Ascending aorta (tissue), 2 donors: ENCODE results near the gene CEBPZOS. TPM values are rescaled to one million over a fixed set of nuclear protein-coding genes. Genes with fewer than 3 reads are reported as not detected.
A peak's percentile ranks its signal among the peaks of the same experiment; 100 is the strongest.

Experiments used
- DNase-seq, 2 donors: peaks; one replicate each; pipeline ENCODE4 v3.0.0-alpha.2; 2019; ENCODE audit warnings: low spot score in 2 of 2
- H3K27ac ChIP-seq, 2 donors: fragments of 200-600 bp; sonication (generic); one replicate each; pipeline ENCODE4 v1.5.1; 2016 to 2017; ENCODE audit warnings: mild to moderate bottlenecking in 1 of 2
- H3K27me3 ChIP-seq: fragments of 200-600 bp; sonication (generic); one replicate; pipeline ENCODE4 v1.5.1; 2017
- H3K36me3 ChIP-seq, 2 donors: fragments of 200-600 bp; sonication (generic); one replicate each; pipeline ENCODE4 v1.5.1; 2016
- H3K4me1 ChIP-seq, 2 donors: fragments of 200-600 bp; sonication (generic); one replicate each; pipeline ENCODE4 v1.5.1; 2016 to 2017; ENCODE audit warnings: mild to moderate bottlenecking in 1 of 2
- H3K4me3 ChIP-seq, 2 donors: fragments of 200-600 bp; sonication (generic); one replicate each; pipeline ENCODE4 v1.5.1; 2016 to 2017; ENCODE audit warnings: mild to moderate bottlenecking in 1 of 2
- H3K9me3 ChIP-seq, 2 donors: fragments of 200-600 bp; sonication (generic); one replicate each; pipeline ENCODE4 v1.5.1; 2016
- CTCF ChIP-seq, 3 experiments: fragments of 200-600 bp in 2 of 3; fragments of 450-650 bp in 1 of 3; sonication (generic) in 2 of 3; IDR thresholded peaks; one replicate each; pipeline ENCODE4 v1.5.1; 2016 to 2019; ENCODE audit warnings: antibody characterized with exemption in 3 of 3, mild to moderate bottlenecking in 1 of 3, moderate library complexity in 1 of 3
- intact Hi-C: fragments of 100-400 bp; cut with DNase I; formaldehyde crosslinking; loops from one replicate; pipeline ENCODE4 v1.15.1; 2023
- total RNA-seq: library from RNA; depleted of rRNA; stranded (reverse); fragments of >200 nt; gene quantifications from one replicate; pipeline ENCODE4 v1.1.0, GENCODE V29; 2016

Gene CEBPZOS
- total RNA-seq, 1 donor from 2014 or later = 2.9 TPM

- peak in 1 of 2 donors; percentile 80 for DNase-seq
- Histone ChIP-seq H3K27ac (peak overlapping the region; percentile 77 to 85), H3K36me3 (peaks cover 0 to 6% of the 10 kb centered on the region in 2 donors), H3K4me3 (peak overlapping the region; percentile 86 to 98), H3K4me1 (peaks cover 6 to 16% of the 10 kb centered on the region in 2 donors), H3K9me3 (no peaks in the 10 kb centered on the region), H3K27me3 (no peaks in the 10 kb centered on the region)
- no peak for TF ChIP-seq CTCF (IDR thresholded peaks at IDR 0.05)
- intact Hi-C loops = loop anchor here (2.0 to 5.0 kb wide), 2 partner anchors 41 to 171 kb away; partner anchors contain the start of gene CEBPZOS
Observed at GRCh38 chr2:37156071-37156856, 40.0 kb upstream of the CEBPZOS start.

GRCh38 chr2:37156857-37157714 lies 39.2 kb upstream of the CEBPZOS start, which contains the start of gene EIF2AK2:
Gene EIF2AK2 (minus strand): TSS chr2:37156980. CDS start chr2:37147806, 9,174 bp downstream.
- intact Hi-C loops = loop anchor here (2.0 to 5.0 kb wide), 2 partner anchors 40 to 170 kb away; partner anchors contain the start of gene CEBPZOS
- Histone ChIP-seq H3K27ac (peak within 1 kb of the TSS; percentile 77 to 85), H3K4me3 (peak within 1 kb of the TSS; percentile 86 to 98), H3K36me3 (peaks cover 0 to 4% of the 10 kb centered on the region in 2 donors), H3K4me1 (peaks cover 6 to 16% of the 10 kb centered on the region in 2 donors), H3K9me3 (no peaks in the 10 kb centered on the region), H3K27me3 (no peaks in the 10 kb centered on the region)
- TF ChIP-seq CTCF (IDR thresholded peaks at IDR 0.05) = no peak
- DNase-seq = peak; percentile 49 to 90

- Histone ChIP-seq H3K9me3 (no peaks in the 10 kb centered on the region), H3K27me3 (no peaks in the 10 kb centered on the region), H3K36me3 (no peaks in the 10 kb centered on the region), H3K27ac (no peak overlapping the region), H3K4me3 (no peak overlapping the region), H3K4me1 (no peaks in the 10 kb centered on the region)
- no peak for DNase-seq
- TF ChIP-seq CTCF (IDR thresholded peaks at IDR 0.05) = no peak
- intact Hi-C loops = loop anchor here (5.0 kb wide), 1 partner anchor 728 kb away; no protein-coding TSS in a partner anchor
Observed at GRCh38 chr2:37164757-37165156, 31.5 kb upstream of the CEBPZOS start.

- intact Hi-C loops = loop anchor here (5.0 kb wide), 1 partner anchor 725 kb away; no protein-coding TSS in a partner anchor
- no peak for TF ChIP-seq CTCF (IDR thresholded peaks at IDR 0.05)
- H3K4me1 ChIP-seq = no peaks in the 10 kb centered on the region
Observed at GRCh38 chr2:37167636-37168180, 28.6 kb upstream of the CEBPZOS start.

More at GRCh38 chr2:37167636-37168180, 28.6 kb upstream of the CEBPZOS start:
- Histone ChIP-seq H3K9me3 (no peaks in the 10 kb centered on the region), H3K4me3 (no peak overlapping the region), H3K36me3 (no peaks in the 10 kb centered on the region), H3K27ac (no peak overlapping the region), H3K27me3 (no peaks in the 10 kb centered on the region)
- no peak for DNase-seq
